Fibroblast of lung (primary cell): Measurements from ENCODE around the gene C6orf52. TPM values are rescaled to one million over a fixed set of nuclear protein-coding genes. Genes with fewer than 3 reads are reported as not detected.
A peak's percentile ranks its signal among the peaks of the same experiment; 100 is the strongest.

ENCODE experiments used
- DNase-seq, 2 donors: peaks; one replicate each; pipeline versions ENCODE4 v3.0.0 to v3.0.0-alpha.2; 2010; ENCODE audit warnings: low read depth in 2 of 2
- H2AFZ ChIP-seq: 2 replicates; pipeline ENCODE4 v1.5.1; 2012; ENCODE audit warnings: low read length, control low read depth, inconsistent platforms
- H3K27ac ChIP-seq: 2 replicates; pipeline ENCODE4 v1.5.1; 2011; ENCODE audit warnings: low read length, control low read depth; ENCODE audit not compliant: insufficient read depth
- H3K27me3 ChIP-seq: 2 replicates; pipeline ENCODE4 v1.5.1; 2011; ENCODE audit warnings: mild to moderate bottlenecking, low read length; ENCODE audit not compliant: control insufficient read depth, insufficient read depth
- H3K36me3 ChIP-seq: 2 replicates; pipeline ENCODE4 v1.5.1; 2011; ENCODE audit warnings: low read length; ENCODE audit not compliant: control insufficient read depth, insufficient read depth
- H3K4me1 ChIP-seq: 2 replicates; pipeline ENCODE4 v1.5.1; 2011; ENCODE audit warnings: low read length; ENCODE audit not compliant: control insufficient read depth, insufficient read depth; ENCODE audit errors: extremely low read depth
- H3K4me2 ChIP-seq: 2 replicates; pipeline ENCODE4 v1.5.1; 2011; ENCODE audit warnings: low read length, control low read depth; ENCODE audit not compliant: insufficient read depth; ENCODE audit errors: extremely low read depth
- H3K4me3 ChIP-seq, 4 experiments: fragments of 200-600 bp in 1 of 4; sonication (generic) in 1 of 4; replicated peaks in 1 of 4; 2 replicates each; pipeline ENCODE4 v1.5.1; 2011 to 2016; ENCODE audit warnings: low read length in 4 of 4, low read depth in 3 of 4, mild to moderate bottlenecking in 3 of 4, control low read depth in 2 of 4, inconsistent platforms in 1 of 4, mixed read lengths in 1 of 4; ENCODE audit not compliant: insufficient read depth in 1 of 4; ENCODE audit errors: control extremely low read depth in 1 of 4
- H3K79me2 ChIP-seq: 2 replicates; pipeline ENCODE4 v1.5.1; 2012; ENCODE audit warnings: mild to moderate bottlenecking, low read length, inconsistent platforms; ENCODE audit not compliant: control insufficient read depth, insufficient read depth
- H3K9ac ChIP-seq: 2 replicates; pipeline ENCODE4 v1.5.1; 2011; ENCODE audit warnings: mild to moderate bottlenecking, low read length, control low read depth; ENCODE audit not compliant: insufficient read depth
- H3K9me3 ChIP-seq: 2 replicates; pipeline ENCODE4 v1.5.1; 2012; ENCODE audit warnings: low read depth, low read length; ENCODE audit not compliant: control insufficient read depth, insufficient read depth
- H4K20me1 ChIP-seq: 2 replicates; pipeline ENCODE4 v1.5.1; 2011; ENCODE audit warnings: low read length; ENCODE audit not compliant: control insufficient read depth, insufficient read depth; ENCODE audit errors: extremely low read depth
- EZH2 ChIP-seq: IDR thresholded peaks from 2 replicates; pipeline ENCODE4 v1.5.1; 2012; ENCODE audit warnings: low read length, control low read depth, mild to moderate bottlenecking; ENCODE audit errors: missing control alignments
- polyA plus RNA-seq, 2 donors: library from polyadenylated mRNA; depleted of rRNA in 1 of 2; stranded (reverse) in 1 of 2; unstranded in 1 of 2; fragments of >200 nt; gene quantifications; 2 replicates each; pipeline ENCODE4 v1.2.1, GENCODE V29; 2011 to 2012; ENCODE audit warnings: missing spikeins in 1 of 2
- total RNA-seq: library from RNA; depleted of rRNA; stranded (reverse); fragments of >200 nt; gene quantifications from 2 replicates; pipeline ENCODE4 v1.2.1, GENCODE V29; 2014
- TF ChIP-seq, protein P1 (sequence below), 2 donors: IDR thresholded peaks in 1 of 2; conservative IDR thresholded peaks in 1 of 2; 1 replicate in 1 of 2; 2 replicates in 1 of 2; pipeline ENCODE4 v1.5.1; 2011 to 2012; ENCODE audit warnings: low read length in 2 of 2, control low read depth in 1 of 2, inconsistent platforms in 1 of 2, low read depth in 1 of 2, mild to moderate bottlenecking in 1 of 2

Gene C6orf52
- total and polyA plus RNA-seq, 2 donors (not counting 1 experiment from before 2014, with no cell fraction given): 0.26 to 0.33 TPM

- Histone ChIP-seq H2AFZ (no peak overlapping the region), H3K4me3 (peak overlapping the region; percentile 93 to 100 (median 99)), H3K27ac (no peak overlapping the region), H4K20me1 (no peaks in the 10 kb centered on the region), H3K9ac (no peak overlapping the region), H3K4me2 (peak overlapping the region; percentile 82), H3K36me3 (no peaks in the 10 kb centered on the region), H3K27me3 (no peaks in the 10 kb centered on the region), H3K4me1 (peaks cover 5% of the 10 kb centered on the region), H3K9me3 (no peaks in the 10 kb centered on the region), H3K79me2 (peaks cover 39% of the 10 kb centered on the region)
- TF ChIP-seq, protein P1, sequence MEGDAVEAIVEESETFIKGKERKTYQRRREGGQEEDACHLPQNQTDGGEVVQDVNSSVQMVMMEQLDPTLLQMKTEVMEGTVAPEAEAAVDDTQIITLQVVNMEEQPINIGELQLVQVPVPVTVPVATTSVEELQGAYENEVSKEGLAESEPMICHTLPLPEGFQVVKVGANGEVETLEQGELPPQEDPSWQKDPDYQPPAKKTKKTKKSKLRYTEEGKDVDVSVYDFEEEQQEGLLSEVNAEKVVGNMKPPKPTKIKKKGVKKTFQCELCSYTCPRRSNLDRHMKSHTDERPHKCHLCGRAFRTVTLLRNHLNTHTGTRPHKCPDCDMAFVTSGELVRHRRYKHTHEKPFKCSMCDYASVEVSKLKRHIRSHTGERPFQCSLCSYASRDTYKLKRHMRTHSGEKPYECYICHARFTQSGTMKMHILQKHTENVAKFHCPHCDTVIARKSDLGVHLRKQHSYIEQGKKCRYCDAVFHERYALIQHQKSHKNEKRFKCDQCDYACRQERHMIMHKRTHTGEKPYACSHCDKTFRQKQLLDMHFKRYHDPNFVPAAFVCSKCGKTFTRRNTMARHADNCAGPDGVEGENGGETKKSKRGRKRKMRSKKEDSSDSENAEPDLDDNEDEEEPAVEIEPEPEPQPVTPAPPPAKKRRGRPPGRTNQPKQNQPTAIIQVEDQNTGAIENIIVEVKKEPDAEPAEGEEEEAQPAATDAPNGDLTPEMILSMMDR (conservative IDR thresholded peaks at IDR 0.05 in 1 of 2, IDR thresholded peaks at IDR 0.05 in 1 of 2; ENCODE audit: low read depth in 1 of 2, low read length in 2 of 2): no peak
- TF ChIP-seq EZH2: no peak
- DNase-seq: no peak
These were observed 1.4 kb downstream of the C6orf52 start for GRCh38 chr6:10692965-10693538.

GRCh38 chr6:10690651-10691445 is 3.6 kb downstream of the C6orf52 start:
- H3K27me3 ChIP-seq: no peaks in the 10 kb centered on the region
- no peak overlapping the region for H3K4me2 ChIP-seq
- no peak overlapping the region for H3K4me3 ChIP-seq
- TF ChIP-seq EZH2: no peak
- TF ChIP-seq, protein P1 (conservative IDR thresholded peaks at IDR 0.05 in 1 of 2, IDR thresholded peaks at IDR 0.05 in 1 of 2; ENCODE audit: low read depth in 1 of 2, low read length in 2 of 2): no peak
- no peaks in the 10 kb centered on the region for H3K9me3 ChIP-seq
- H3K27ac ChIP-seq: no peak overlapping the region
- no peaks in the 10 kb centered on the region for H4K20me1 ChIP-seq
- H3K79me2 ChIP-seq: peaks cover 23% of the 10 kb centered on the region
- H3K36me3 ChIP-seq: no peaks in the 10 kb centered on the region
- DNase-seq: no peak
- peaks cover 5% of the 10 kb centered on the region for H3K4me1 ChIP-seq
- no peak overlapping the region for H3K9ac ChIP-seq
- H2AFZ ChIP-seq: no peak overlapping the region

DNA sequence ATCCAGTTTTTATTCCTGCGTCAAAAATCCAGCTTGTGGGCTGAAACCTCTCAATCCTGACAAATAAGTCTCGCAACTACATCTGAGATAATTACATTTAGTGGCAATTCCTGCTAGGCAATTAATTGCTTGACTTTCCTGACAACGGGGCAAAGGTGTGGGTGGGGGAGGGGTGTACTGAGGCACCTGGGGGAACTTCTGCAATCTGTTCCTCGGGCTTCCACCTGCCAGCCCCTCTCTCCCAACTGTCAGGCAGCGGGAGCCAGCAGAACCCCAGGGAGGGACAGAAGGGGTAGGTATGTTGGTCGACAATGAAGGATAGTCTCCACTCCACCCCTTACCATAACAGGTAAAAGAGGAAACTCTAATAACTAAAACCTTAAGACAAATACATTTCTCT is 6.8 kb downstream of the C6orf52 start:
- TF ChIP-seq, protein P1 (conservative IDR thresholded peaks at IDR 0.05 in 1 of 2, IDR thresholded peaks at IDR 0.05 in 1 of 2; ENCODE audit: low read depth in 1 of 2, low read length in 2 of 2): no peak
- TF ChIP-seq EZH2: no peak
- Histone ChIP-seq H3K36me3 (no peaks in the 10 kb centered on the region), H2AFZ (no peak overlapping the region), H3K4me1 (no peaks in the 10 kb centered on the region), H3K4me2 (no peak overlapping the region), H3K27ac (no peak overlapping the region), H3K9me3 (no peaks in the 10 kb centered on the region), H3K27me3 (no peaks in the 10 kb centered on the region), H3K4me3 (no peak overlapping the region), H3K9ac (no peak overlapping the region), H4K20me1 (no peaks in the 10 kb centered on the region), H3K79me2 (no peaks in the 10 kb centered on the region)
- no peak for DNase-seq
